B cell (primary cell): ENCODE data around the gene ZRSR2. TPM values are rescaled to one million over a fixed set of nuclear protein-coding genes. Genes with fewer than 3 reads are reported as not detected.

Experiments
- ATAC-seq: fragments of 200-7000 bp; cut with Tn5 transposase; one replicate; pipeline ENCODE4 v1.10.0; 2021; ENCODE audit warnings: low read depth, mild to moderate bottlenecking, moderate number of reproducible peaks, moderate library complexity
- CTCF ChIA-PET: fragments of 350-600 bp; sonication (Branson Sonifier 250); formaldehyde crosslinking; loops from one replicate; lab custom pipeline; 2021; ENCODE audit warnings: antibody characterized with exemption, inconsistent platforms; lab: Charles Lee
- POLR2A ChIA-PET: fragments of 350-600 bp; sonication (Branson Sonifier 250); formaldehyde crosslinking; loops from one replicate; lab custom pipeline; 2021; ENCODE audit warnings: antibody characterized with exemption; lab: Charles Lee
- DNase-seq: peaks from one replicate; pipeline ENCODE4 v3.0.0; 2013
- H2AFZ ChIP-seq: 2 replicates; pipeline ENCODE4 v1.6.1; 2012; ENCODE audit warnings: mild to moderate bottlenecking, low read depth, low read length; ENCODE audit not compliant: insufficient read depth, poor library complexity, severe bottlenecking
- H3K27ac ChIP-seq, 2 donors: 1 replicate in 1 of 2; 2 replicates in 1 of 2; pipeline ENCODE4 v1.5.1; 2012 to 2013; ENCODE audit warnings: low read length in 2 of 2, mild to moderate bottlenecking in 2 of 2, moderate library complexity in 1 of 2
- H3K27me3 ChIP-seq, 4 experiments: fragments of 200-600 bp in 1 of 4; sonication (generic) in 1 of 4; replicated peaks in 1 of 4; 1 replicate in 2 of 4; 2 replicates in 2 of 4; pipeline versions ENCODE4 v1.6.1 to v1.7.0; 2013 to 2016; ENCODE audit warnings: low read length in 3 of 4, mild to moderate bottlenecking in 2 of 4, mixed read lengths in 1 of 4, moderate library complexity in 1 of 4; ENCODE audit not compliant: insufficient read depth in 4 of 4, control insufficient read depth in 3 of 4; ENCODE audit errors: control extremely low read depth in 1 of 4
- H3K36me3 ChIP-seq, 2 experiments: replicated peaks in 1 of 2; 1 replicate in 1 of 2; 2 replicates in 1 of 2; pipeline versions ENCODE4 v1.6.1 to v1.7.1; 2013; ENCODE audit warnings: low read length in 1 of 2; ENCODE audit not compliant: insufficient read depth in 2 of 2, control insufficient read depth in 1 of 2; ENCODE audit errors: control extremely low read depth in 1 of 2, extremely low read depth in 1 of 2
- H3K4me1 ChIP-seq, 2 donors: fragments of 200-600 bp in 1 of 2; sonication (generic) in 1 of 2; 1 replicate in 1 of 2; 2 replicates in 1 of 2; pipeline versions ENCODE4 v1.5.1 to v1.6.1; 2013 to 2017; ENCODE audit warnings: low read length in 2 of 2; ENCODE audit not compliant: control insufficient read depth in 2 of 2, insufficient read depth in 2 of 2
- H3K4me2 ChIP-seq: replicated peaks from 2 replicates; pipeline ENCODE3; 2012; ENCODE audit warnings: mild to moderate bottlenecking, low read depth, low read length; ENCODE audit not compliant: poor library complexity, severe bottlenecking
- H3K4me3 ChIP-seq, 5 experiments: fragments of 200-600 bp in 1 of 5; sonication (generic) in 1 of 5; 1 replicate in 3 of 5; 2 replicates in 2 of 5; pipeline versions ENCODE4 v1.5.1 to v1.7.0; 2011 to 2016; ENCODE audit warnings: low read length in 4 of 5, mild to moderate bottlenecking in 4 of 5, low read depth in 2 of 5, control low read depth in 1 of 5, moderate library complexity in 1 of 5; ENCODE audit not compliant: insufficient read depth in 1 of 5; ENCODE audit errors: control extremely low read depth in 1 of 5, extremely low read depth in 1 of 5
- H3K79me2 ChIP-seq: fragments of 200-600 bp; sonication (generic); one replicate; pipeline ENCODE4 v1.6.0; 2016; ENCODE audit warnings: low read length; ENCODE audit not compliant: control insufficient read depth, insufficient read depth
- H3K9ac ChIP-seq: fragments of 200-600 bp; sonication (generic); 2 replicates; pipeline ENCODE4 v1.6.1; 2017; ENCODE audit warnings: mild to moderate bottlenecking, low read length, moderate library complexity
- H3K9me3 ChIP-seq, 3 donors: one replicate each; pipeline versions ENCODE4 v1.6.1 to v1.7.1; 2013; ENCODE audit warnings: low read length in 2 of 3; ENCODE audit not compliant: control insufficient read depth in 2 of 3, insufficient read depth in 1 of 3; ENCODE audit errors: control extremely low read depth in 1 of 3
- H4K20me1 ChIP-seq: 2 replicates; pipeline ENCODE4 v1.6.0; 2012; ENCODE audit warnings: mild to moderate bottlenecking, low read length; ENCODE audit not compliant: insufficient read depth, control insufficient read depth, poor library complexity, severe bottlenecking
- H3K27ac Mint-ChIP-seq: one replicate; pipeline ENCODE4 v1.8.0; 2021; ENCODE audit warnings: mixed read lengths
- H3K27me3 Mint-ChIP-seq: one replicate; pipeline ENCODE4 v1.8.0; 2021; ENCODE audit warnings: mixed read lengths
- H3K4me1 Mint-ChIP-seq: one replicate; pipeline ENCODE4 v1.8.0; 2021; ENCODE audit warnings: mixed read lengths
- H3K4me3 Mint-ChIP-seq: one replicate; pipeline ENCODE4 v1.8.0; 2021; ENCODE audit warnings: mixed read lengths
- H3K9me3 Mint-ChIP-seq: one replicate; pipeline ENCODE4 v1.8.0; 2022; ENCODE audit warnings: mixed read lengths; ENCODE audit not compliant: insufficient read depth
- CTCF ChIP-seq: fragments of 200-600 bp; IDR thresholded peaks from one replicate; pipeline ENCODE4 v1.8.0; 2022; ENCODE audit warnings: antibody characterized with exemption, mild to moderate bottlenecking
- EZH2 ChIP-seq: IDR thresholded peaks from 2 replicates; pipeline ENCODE4 v1.6.1; 2012; ENCODE audit warnings: borderline replicate concordance, low read depth, mild to moderate bottlenecking, moderate library complexity, low read length; ENCODE audit not compliant: insufficient read depth, poor library complexity, severe bottlenecking
- WGBS: methylation state at CpG from one replicate; pipeline ENCODE4 v1.1.5; 2013; ENCODE audit warnings: missing lambda C conversion rate; ENCODE audit not compliant: insufficient coverage; 5-methylcytosine and 5-hydroxymethylcytosine counted together
- intact Hi-C: fragments of 100-400 bp; cut with micrococcal nuclease; formaldehyde crosslinking; loops from one replicate; pipeline ENCODE4 v1.10.0; 2022
- polyA plus RNA-seq: library from polyadenylated mRNA; depleted of rRNA; stranded (reverse); fragments of >200 nt; gene quantifications from 2 replicates; pipeline ENCODE4 v1.2.3, GENCODE V29; 2012
- total RNA-seq, 2 donors: library from RNA; stranded (reverse); fragments of 120-200 nt in 1 of 2; gene quantifications; 1 replicate in 1 of 2; 2 replicates in 1 of 2; pipeline versions ENCODE4 v1.2.3 to v1.2.4, GENCODE V29; 2013 to 2022

Gene ZRSR2
- total and polyA plus RNA-seq, 2 donors (not counting 1 experiment from before 2014, with no cell fraction given) = 27.8 to 28.6 TPM

GRCh38 chrX:15816438-15816809, 26.1 kb downstream of the ZRSR2 start:
- H3K79me2 ChIP-seq = no peaks in the 10 kb centered on the region
- no peak for DNase-seq
- H3K27ac Mint-ChIP-seq = no peak overlapping the region
- WGBS = no CpG with 5 or more reads among the region's 1 CpG
- no peak overlapping the region for H3K27ac ChIP-seq
- no peaks in the 10 kb centered on the region for H3K4me1 Mint-ChIP-seq
- no peaks in the 10 kb centered on the region for H3K9me3 ChIP-seq
- H3K36me3 ChIP-seq = peaks cover 1 to 70% of the 10 kb centered on the region in 2 experiments
- no peaks in the 10 kb centered on the region for H3K27me3 Mint-ChIP-seq
- no peak for TF ChIP-seq CTCF
- no peak for TF ChIP-seq EZH2
- CTCF ChIA-PET = interaction anchor here (0.7 to 1.2 kb wide), 5 partner anchors 11 to 629 kb away, joined by 3 to 7 read pairs (median 4); no protein-coding TSS in a partner anchor
- no peaks in the 10 kb centered on the region for H3K4me1 ChIP-seq
- H3K4me2 ChIP-seq = no peak overlapping the region
- H4K20me1 ChIP-seq = peaks cover 6% of the 10 kb centered on the region
- POLR2A ChIA-PET = no interaction called here
- ATAC-seq = no peak
- H3K9me3 Mint-ChIP-seq = no peaks in the 10 kb centered on the region
- H3K9ac ChIP-seq = no peak overlapping the region
- intact Hi-C loops = no loop called here
- no peak overlapping the region for H2AFZ ChIP-seq
- no peaks in the 10 kb centered on the region for H3K27me3 ChIP-seq
- H3K4me3 ChIP-seq = no peak overlapping the region
- no peak overlapping the region for H3K4me3 Mint-ChIP-seq

- no peak overlapping the region for H3K9ac ChIP-seq
- no peaks in the 10 kb centered on the region for H3K9me3 Mint-ChIP-seq
- H2AFZ ChIP-seq = no peak overlapping the region
- H4K20me1 ChIP-seq = peaks cover 6% of the 10 kb centered on the region
- POLR2A ChIA-PET = no interaction called here
- CTCF ChIA-PET = interaction anchor here (1.2 kb wide), 1 partner anchor 155 kb away, joined by 7 read pairs; no protein-coding TSS in a partner anchor
- no CpG with 5 or more reads among the region's 4 CpGs for WGBS
- H3K9me3 ChIP-seq = no peaks in the 10 kb centered on the region
- no peaks in the 10 kb centered on the region for H3K27me3 ChIP-seq
- H3K4me1 ChIP-seq = no peaks in the 10 kb centered on the region
- no peak overlapping the region for H3K4me2 ChIP-seq
- peaks cover 1 to 70% of the 10 kb centered on the region in 2 experiments for H3K36me3 ChIP-seq
- intact Hi-C loops = no loop called here
- no peak for ATAC-seq
- H3K27me3 Mint-ChIP-seq = no peaks in the 10 kb centered on the region
- no peak for DNase-seq
- H3K4me3 Mint-ChIP-seq = no peak overlapping the region
- no peak overlapping the region for H3K27ac Mint-ChIP-seq
- no peaks in the 10 kb centered on the region for H3K79me2 ChIP-seq
- H3K4me3 ChIP-seq = no peak overlapping the region
- no peaks in the 10 kb centered on the region for H3K4me1 Mint-ChIP-seq
- no peak overlapping the region for H3K27ac ChIP-seq
- TF ChIP-seq CTCF (no peak), EZH2 (no peak)
These were observed 26.6 kb downstream of the ZRSR2 start for GRCh38 chrX:15816886-15817285.
